Measurements from ENCODE around the gene BMAL1. TPM values are rescaled to one million over a fixed set of nuclear protein-coding genes. Genes with fewer than 3 reads are reported as not detected.

Gene BMAL1
- total RNA-seq, 2 experiments from 2014 or later = 71.3 to 73.3 TPM

GRCh38 chr11:13339195-13340153, 61.9 kb downstream of the BMAL1 start:
- Histone ChIP-seq H3K27ac (ENCODE audit: low read depth in 1 of 2, low read length in 2 of 2) (peak overlapping the region in 1 of 2 donors; percentile 19), H3K27me3 (ENCODE audit: control insufficient read depth in 1 of 2, insufficient read depth in 2 of 2, low read length in 2 of 2) (no peaks in the 10 kb centered on the region), H3K4me3 (ENCODE audit: low read length) (no peak overlapping the region), H3K4me1 (ENCODE audit: insufficient read depth, low read length) (peaks cover 44% of the 10 kb centered on the region), H3K36me3 (ENCODE audit: insufficient read depth, low read length) (peaks cover 7% of the 10 kb centered on the region), H3K9me3 (ENCODE audit: control insufficient read depth in 1 of 2, insufficient read depth in 1 of 2, low read length in 2 of 2) (no peaks in the 10 kb centered on the region)
- Mint-ChIP-seq H3K27ac (peak overlapping the region; percentile 72), H3K27me3 (no peaks in the 10 kb centered on the region), H3K4me3 (peak overlapping the region; percentile 7), H3K36me3 (ENCODE audit: low read depth) (no peaks in the 10 kb centered on the region), H3K4me1 (ENCODE audit: low read depth) (peaks cover 65% of the 10 kb centered on the region), H3K9me3 (no peaks in the 10 kb centered on the region)
- intact Hi-C loops (cut with DNase I, micrococcal nuclease) = loop anchor here in 1 of 2 experiments (5.0 kb wide), 3 partner anchors 57 to 1007 kb away; no protein-coding TSS in a partner anchor
- ATAC-seq (ENCODE audit: poor library complexity) (peak; percentile 61), DNase-seq (peak in 6 of 14 experiments; percentile 10 to 66 (median 49))
- TF ChIP-seq, protein P1, sequence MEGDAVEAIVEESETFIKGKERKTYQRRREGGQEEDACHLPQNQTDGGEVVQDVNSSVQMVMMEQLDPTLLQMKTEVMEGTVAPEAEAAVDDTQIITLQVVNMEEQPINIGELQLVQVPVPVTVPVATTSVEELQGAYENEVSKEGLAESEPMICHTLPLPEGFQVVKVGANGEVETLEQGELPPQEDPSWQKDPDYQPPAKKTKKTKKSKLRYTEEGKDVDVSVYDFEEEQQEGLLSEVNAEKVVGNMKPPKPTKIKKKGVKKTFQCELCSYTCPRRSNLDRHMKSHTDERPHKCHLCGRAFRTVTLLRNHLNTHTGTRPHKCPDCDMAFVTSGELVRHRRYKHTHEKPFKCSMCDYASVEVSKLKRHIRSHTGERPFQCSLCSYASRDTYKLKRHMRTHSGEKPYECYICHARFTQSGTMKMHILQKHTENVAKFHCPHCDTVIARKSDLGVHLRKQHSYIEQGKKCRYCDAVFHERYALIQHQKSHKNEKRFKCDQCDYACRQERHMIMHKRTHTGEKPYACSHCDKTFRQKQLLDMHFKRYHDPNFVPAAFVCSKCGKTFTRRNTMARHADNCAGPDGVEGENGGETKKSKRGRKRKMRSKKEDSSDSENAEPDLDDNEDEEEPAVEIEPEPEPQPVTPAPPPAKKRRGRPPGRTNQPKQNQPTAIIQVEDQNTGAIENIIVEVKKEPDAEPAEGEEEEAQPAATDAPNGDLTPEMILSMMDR (IDR thresholded peaks at IDR 0.05) = no peak
- POLR2A ChIA-PET = no interaction called here
- CTCF ChIA-PET = no interaction called here

GRCh38 chr11:13341026-13341425, 63.4 kb downstream of the BMAL1 start:
- H3K27ac ChIP-seq (ENCODE audit: low read depth in 1 of 2, low read length in 2 of 2) = no peak overlapping the region
- H3K36me3 Mint-ChIP-seq (ENCODE audit: low read depth) = no peaks in the 10 kb centered on the region
- no peaks in the 10 kb centered on the region for H3K9me3 Mint-ChIP-seq
- H3K4me3 ChIP-seq (ENCODE audit: low read length) = no peak overlapping the region
- H3K4me1 Mint-ChIP-seq (ENCODE audit: low read depth) = peaks cover 66% of the 10 kb centered on the region
- H3K27ac Mint-ChIP-seq = peak overlapping the region; percentile 72
- DNase-seq (no peak), ATAC-seq (ENCODE audit: poor library complexity) (no peak)
- peaks cover 11% of the 10 kb centered on the region for H3K36me3 ChIP-seq (ENCODE audit: insufficient read depth, low read length)
- no peaks in the 10 kb centered on the region for H3K9me3 ChIP-seq (ENCODE audit: control insufficient read depth in 1 of 2, insufficient read depth in 1 of 2, low read length in 2 of 2)
- ChIA-PET POLR2A (no interaction called here), CTCF (no interaction called here)
- no peaks in the 10 kb centered on the region for H3K27me3 ChIP-seq (ENCODE audit: control insufficient read depth in 1 of 2, insufficient read depth in 2 of 2, low read length in 2 of 2)
- H3K4me3 Mint-ChIP-seq = no peak overlapping the region
- TF ChIP-seq, protein P1 (IDR thresholded peaks at IDR 0.05) = no peak
- peaks cover 34% of the 10 kb centered on the region for H3K4me1 ChIP-seq (ENCODE audit: insufficient read depth, low read length)
- H3K27me3 Mint-ChIP-seq = no peaks in the 10 kb centered on the region
- intact Hi-C loops (cut with DNase I, micrococcal nuclease) = loop anchor here in 1 of 2 experiments (5.0 kb wide), 2 partner anchors 59 to 1009 kb away; no protein-coding TSS in a partner anchor

DNA sequence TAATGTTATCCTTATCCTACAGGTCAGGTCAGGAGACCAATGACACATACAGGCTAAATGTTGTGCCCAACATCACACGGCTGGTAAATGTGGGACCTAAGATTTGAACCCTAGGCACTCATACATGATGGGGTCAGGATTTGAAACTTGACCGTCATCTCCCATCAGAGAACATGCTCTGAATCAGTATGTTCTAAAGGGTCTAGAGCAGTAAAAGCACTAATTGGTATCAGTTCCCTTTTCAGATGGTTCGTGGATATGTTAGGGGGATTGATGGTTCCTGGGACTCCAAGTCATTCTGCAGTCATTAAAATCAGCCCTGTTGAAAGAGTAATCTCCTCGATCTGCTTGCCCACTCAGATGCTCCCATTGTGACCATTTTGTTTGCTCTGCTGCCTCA, 65.5 kb downstream of the BMAL1 start:
- intact Hi-C loops (cut with DNase I, micrococcal nuclease) = loop anchor here in 1 of 2 experiments (5.0 kb wide), 2 partner anchors 61 to 1011 kb away; no protein-coding TSS in a partner anchor
- H3K4me3 Mint-ChIP-seq = no peak overlapping the region
- no peaks in the 10 kb centered on the region for H3K27me3 Mint-ChIP-seq
- H3K36me3 Mint-ChIP-seq (ENCODE audit: low read depth) = peaks cover 3% of the 10 kb centered on the region
- H3K9me3 Mint-ChIP-seq = no peaks in the 10 kb centered on the region
- H3K9me3 ChIP-seq (ENCODE audit: control insufficient read depth in 1 of 2, insufficient read depth in 1 of 2, low read length in 2 of 2) = no peaks in the 10 kb centered on the region
- DNase-seq = no peak
- H3K4me1 ChIP-seq (ENCODE audit: insufficient read depth, low read length) = peaks cover 46% of the 10 kb centered on the region
- no peak for ATAC-seq (ENCODE audit: poor library complexity)
- H3K4me1 Mint-ChIP-seq (ENCODE audit: low read depth) = peaks cover 65% of the 10 kb centered on the region
- peaks cover 11% of the 10 kb centered on the region for H3K36me3 ChIP-seq (ENCODE audit: insufficient read depth, low read length)
- ChIA-PET CTCF (no interaction called here), POLR2A (no interaction called here)
- H3K27ac Mint-ChIP-seq = peak overlapping the region; percentile 1
- no peaks in the 10 kb centered on the region for H3K27me3 ChIP-seq (ENCODE audit: control insufficient read depth in 1 of 2, insufficient read depth in 2 of 2, low read length in 2 of 2)
- no peak overlapping the region for H3K4me3 ChIP-seq (ENCODE audit: low read length)
- TF ChIP-seq, protein P1 (IDR thresholded peaks at IDR 0.05) = no peak
- no peak overlapping the region for H3K27ac ChIP-seq (ENCODE audit: low read depth in 1 of 2, low read length in 2 of 2)

Data from CD4-positive, alpha-beta T cell (primary cell).